HL-60/S4 treated with retinoic acid at 250 ng/mL for 4 days and 3 days (cell line): ENCODE measurements around the gene PLCH2.
"Not testable (repeated sequence)": the region's sequence is repeated elsewhere in the genome, so short reads cannot be mapped to it uniquely, and the experiment has no call there.

Experiments
- in situ Hi-C: fragments of 300-500 bp; cut with MboI; formaldehyde crosslinking; loops from 2 replicates; pipeline ENCODE4 v1.7.0; 2022; ENCODE audit warnings: low sequenced_read_pairs

The PLCH2 gene

GRCh38 chr1:2476061-2476999 lies at the start of gene PLCH2:
Gene PLCH2, plus strand, starts transcription at chr1:2476289. Its CDS starts 300 bp downstream, at chr1:2476589.
- in situ Hi-C loops, result no loop called here

- in situ Hi-C loops, result no loop called here
These were observed 49.5 kb upstream of the PLCH2 start for GRCh38 chr1:2426540-2426939.

- in situ Hi-C loops, result no loop called here
These were observed 49.0 kb upstream of the PLCH2 start for GRCh38 chr1:2427051-2427450.

GRCh38 chr1:2427976-2428375 lies 48.1 kb upstream of the PLCH2 start:
- in situ Hi-C loops, result no loop called here

GRCh38 chr1:2428490-2428889 lies 47.6 kb upstream of the PLCH2 start:
- in situ Hi-C loops, result no loop called here

GRCh38 chr1:2429780-2430591 lies 46.1 kb upstream of the PLCH2 start:
- in situ Hi-C loops, result no loop called here

GRCh38 chr1:2430592-2430973 lies 45.5 kb upstream of the PLCH2 start:
- in situ Hi-C loops, result no loop called here

GRCh38 chr1:2431103-2431502 lies 45.0 kb upstream of the PLCH2 start:
- in situ Hi-C loops, result no loop called here

GRCh38 chr1:2431518-2431917 lies 44.6 kb upstream of the PLCH2 start:
- in situ Hi-C loops, result no loop called here

- in situ Hi-C loops, result no loop called here
These were observed 43.6 kb upstream of the PLCH2 start for GRCh38 chr1:2432441-2432844.

GRCh38 chr1:2433196-2433595 lies 42.9 kb upstream of the PLCH2 start:
- in situ Hi-C loops, result no loop called here

- in situ Hi-C loops, result no loop called here
These were observed 42.0 kb upstream of the PLCH2 start for GRCh38 chr1:2433936-2434655.

- in situ Hi-C loops, result no loop called here
These were observed 41.0 kb upstream of the PLCH2 start for GRCh38 chr1:2435091-2435490.

GRCh38 chr1:2435746-2436355 lies 40.2 kb upstream of the PLCH2 start:
- in situ Hi-C loops, result no loop called here

GRCh38 chr1:2436876-2437275 lies 39.2 kb upstream of the PLCH2 start:
- in situ Hi-C loops, result no loop called here

GRCh38 chr1:2437617-2438016 lies 38.5 kb upstream of the PLCH2 start:
- in situ Hi-C loops, result no loop called here

GRCh38 chr1:2438038-2438437 lies 38.1 kb upstream of the PLCH2 start:
- in situ Hi-C loops, result no loop called here

- in situ Hi-C loops, result no loop called here
These were observed 37.4 kb upstream of the PLCH2 start for GRCh38 chr1:2438641-2439040.

GRCh38 chr1:2439369-2439768 lies 36.7 kb upstream of the PLCH2 start:
- in situ Hi-C loops, result no loop called here

- in situ Hi-C loops, result not testable (repeated sequence)
These were observed 35.7 kb upstream of the PLCH2 start for GRCh38 chr1:2440346-2440745.

- in situ Hi-C loops, result no loop called here
These were observed 34.3 kb upstream of the PLCH2 start for GRCh38 chr1:2441746-2442145.
